Heart left ventricle (tissue), 16 donors: Measurements from ENCODE around the gene SGIP1. TPM values are rescaled to one million over a fixed set of nuclear protein-coding genes. Genes with fewer than 3 reads are reported as not detected.
A peak's percentile ranks its signal among the peaks of the same experiment; 100 is the strongest.

Experiments used
- ATAC-seq, 4 donors: fragments of 200-7000 bp; cut with Tn5 transposase; one replicate each; pipeline ENCODE4 v1.9.1; 2020 to 2022; ENCODE audit warnings: moderate library complexity in 4 of 4, mild to moderate bottlenecking in 3 of 4, moderate number of reproducible peaks in 1 of 4
- DNase-seq, 5 donors: peaks; one replicate each; pipeline ENCODE4 v3.0.0-alpha.2; 2020
- H3K27ac ChIP-seq, 12 donors: fragments of 200-600 bp; sonication (generic) in 4 of 12; one replicate each; pipeline versions ENCODE4 v1.5.0 to v1.8.0; 2016 to 2022; ENCODE audit warnings: mild to moderate bottlenecking in 2 of 12
- H3K27me3 ChIP-seq, 9 donors: fragments of 200-600 bp; sonication (generic) in 2 of 9; one replicate each; pipeline versions ENCODE4 v1.5.1 to v1.8.0; 2016 to 2022; ENCODE audit warnings: mild to moderate bottlenecking in 3 of 9
- H3K36me3 ChIP-seq, 9 donors: fragments of 200-600 bp; sonication (generic) in 2 of 9; one replicate each; pipeline versions ENCODE4 v1.5.0 to v1.8.0; 2018 to 2022; ENCODE audit warnings: mild to moderate bottlenecking in 2 of 9
- H3K4me1 ChIP-seq, 12 donors: fragments of 200-600 bp; sonication (generic) in 4 of 12; one replicate each; pipeline versions ENCODE4 v1.5.0 to v1.8.0; 2016 to 2022; ENCODE audit warnings: mild to moderate bottlenecking in 3 of 12
- H3K4me3 ChIP-seq, 12 donors: fragments of 200-600 bp; sonication (generic) in 4 of 12; one replicate each; pipeline versions ENCODE4 v1.5.0 to v1.8.0; 2017 to 2022; ENCODE audit warnings: mild to moderate bottlenecking in 9 of 12, moderate library complexity in 4 of 12
- H3K9me3 ChIP-seq, 12 donors: fragments of 200-600 bp; sonication (generic) in 4 of 12; one replicate each; pipeline versions ENCODE4 v1.5.0 to v1.8.0; 2016 to 2022; ENCODE audit warnings: mild to moderate bottlenecking in 1 of 12
- POLR2A ChIP-seq, 2 donors: fragments of 450-650 bp; IDR thresholded peaks; one replicate each; pipeline ENCODE4 v1.6.1; 2017; ENCODE audit warnings: antibody characterized with exemption in 2 of 2, mild to moderate bottlenecking in 2 of 2, moderate library complexity in 2 of 2
- WGBS, 4 donors: extraction: QIAGEN DNeasy Blood & Tissue Kit in 2 of 4; methylation state at CpG; one replicate each; pipeline versions ENCODE4 v1.1.5 to v1.1.7; 2013 to 2018; 5-methylcytosine and 5-hydroxymethylcytosine counted together
- intact Hi-C, 10 donors: fragments of 100-400 bp; cut with DNase I; formaldehyde crosslinking; loops; one replicate each; pipeline versions ENCODE4 v1.11.1 to v1.14.2; 2022
- polyA plus RNA-seq, 2 donors: library from polyadenylated mRNA; stranded (reverse); fragments of 200-250 nt; gene quantifications; one replicate each; pipeline ENCODE4 v1.2.3, GENCODE V29; 2013
- total RNA-seq, 9 donors: library from RNA; depleted of rRNA in 2 of 9; stranded (reverse); fragments of >200 nt in 2 of 9; fragmentation: NEBNext Ultra II Directional in 3 of 9; extraction: Animal tissue kit (Norgen Biotek cat#: 25700) in 3 of 9; gene quantifications; one replicate each; pipeline versions ENCODE4 v1.1.0 to v1.2.4, GENCODE V29; 2016 to 2023
- TF ChIP-seq, protein P1 (sequence below), 12 donors: fragments of 200-600 bp; sonication (generic) in 4 of 12; IDR thresholded peaks; one replicate each; pipeline versions ENCODE4 v1.5.0 to v1.8.0; 2018 to 2022; ENCODE audit warnings: antibody characterized with exemption in 12 of 12, mild to moderate bottlenecking in 5 of 12
- donor health status: ischemic (EF 13 %, LVEDD 7.1; RV severe dilation, severe dysfunction).
- donor health status: healthy with polysubstance abuse.
- donor health status: DM: no; HTN: yes; CAD: no.
- donor health status: DM: no; HTN: no; CAD: no.
- donor health status: ischemic (EF 25% LVEDD 6.9; RV normal size, moderate dysfunction).
- donor health status: ischemic (EF 25% LVEDD 5.7; RV mildly dilated, moderate dysfunction).
- donor health status: healthy.
- donor health status: DM: yes; HTN: yes; CAD: no.
- donor health status: ischemic (EF 35%, LVEDD 5.7; RV mildly dilated, moderate dysfunction).
- donor health status: nonischemic (EF 11% LVEDD 7.7; RV severe dilation, severe dysfunction).
- donor health status: DM: yes; HTN: yes; CAD: no.
- donor health status: PGD.
- donor health status: ischemic (EF 29% LVEDD 5.4; RV normal size, mild dysfunction).
- donor health status: nonischemic (EF 23%, LVEDD 6.1; RV moderate dilation, normal function).

The SGIP1 gene
- total and polyA plus RNA-seq, 11 donors: 2.1 to 17.3 (median 5.0) TPM

DNA sequence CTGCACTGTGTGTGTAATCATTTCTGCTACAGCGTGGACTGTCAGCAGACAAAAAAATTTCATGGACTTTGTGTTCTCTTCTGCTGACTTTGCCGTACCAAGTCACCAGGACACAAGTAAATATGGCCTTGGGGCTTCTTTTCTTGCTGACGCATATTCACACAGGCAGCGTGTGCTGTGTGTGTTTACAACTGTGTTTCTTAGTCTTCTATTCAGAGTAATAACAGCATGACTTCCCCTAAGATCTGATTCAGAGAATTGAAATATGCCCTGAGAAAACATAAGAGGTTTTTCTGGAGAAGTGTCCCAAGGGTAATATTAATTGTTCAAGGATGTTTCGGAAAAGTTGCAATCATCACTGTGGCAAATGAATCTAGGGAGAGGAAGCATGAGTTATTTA, 171.2 kb downstream of the SGIP1 start:
- Histone ChIP-seq H3K4me3 (no peak overlapping the region), H3K4me1 (peaks cover 0 to 6% (median 0%) of the 10 kb centered on the region in 12 donors), H3K27ac (no peak overlapping the region), H3K36me3 (no peaks in the 10 kb centered on the region), H3K27me3 (no peaks in the 10 kb centered on the region), H3K9me3 (no peaks in the 10 kb centered on the region)
- WGBS, 4 donors: 79 to 82% (median 81%) methylated on average over 5 of the region's 5 CpGs
- intact Hi-C loops: no loop called here
- TF ChIP-seq POLR2A (IDR thresholded peaks at IDR 0.05): no peak
- TF ChIP-seq, protein P1, sequence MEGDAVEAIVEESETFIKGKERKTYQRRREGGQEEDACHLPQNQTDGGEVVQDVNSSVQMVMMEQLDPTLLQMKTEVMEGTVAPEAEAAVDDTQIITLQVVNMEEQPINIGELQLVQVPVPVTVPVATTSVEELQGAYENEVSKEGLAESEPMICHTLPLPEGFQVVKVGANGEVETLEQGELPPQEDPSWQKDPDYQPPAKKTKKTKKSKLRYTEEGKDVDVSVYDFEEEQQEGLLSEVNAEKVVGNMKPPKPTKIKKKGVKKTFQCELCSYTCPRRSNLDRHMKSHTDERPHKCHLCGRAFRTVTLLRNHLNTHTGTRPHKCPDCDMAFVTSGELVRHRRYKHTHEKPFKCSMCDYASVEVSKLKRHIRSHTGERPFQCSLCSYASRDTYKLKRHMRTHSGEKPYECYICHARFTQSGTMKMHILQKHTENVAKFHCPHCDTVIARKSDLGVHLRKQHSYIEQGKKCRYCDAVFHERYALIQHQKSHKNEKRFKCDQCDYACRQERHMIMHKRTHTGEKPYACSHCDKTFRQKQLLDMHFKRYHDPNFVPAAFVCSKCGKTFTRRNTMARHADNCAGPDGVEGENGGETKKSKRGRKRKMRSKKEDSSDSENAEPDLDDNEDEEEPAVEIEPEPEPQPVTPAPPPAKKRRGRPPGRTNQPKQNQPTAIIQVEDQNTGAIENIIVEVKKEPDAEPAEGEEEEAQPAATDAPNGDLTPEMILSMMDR (IDR thresholded peaks at IDR 0.05): no peak
- DNase-seq: no peak
- ATAC-seq: peak in 2 of 4 donors; percentile 33 to 37

DNA sequence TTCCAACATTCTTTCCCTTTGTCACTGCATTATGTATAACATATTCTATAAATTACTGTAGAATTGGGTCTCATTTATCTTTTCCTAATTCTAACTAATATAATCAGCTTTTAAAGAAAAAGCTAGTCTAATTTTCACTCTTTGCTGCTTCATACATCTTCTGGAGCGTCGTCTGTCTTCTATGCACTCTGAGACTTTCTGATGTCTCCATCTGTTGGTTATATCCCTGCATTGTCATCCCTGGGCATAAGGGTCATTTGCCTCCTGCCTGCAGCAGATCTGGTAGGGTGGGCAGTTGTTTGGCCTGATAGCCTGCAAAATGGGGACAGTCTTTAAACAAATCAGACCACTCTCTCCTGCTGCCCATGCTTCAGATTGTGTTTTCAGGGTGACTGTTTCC, 177.5 kb downstream of the SGIP1 start:
- Histone ChIP-seq H3K9me3 (no peaks in the 10 kb centered on the region), H3K4me1 (no peaks in the 10 kb centered on the region), H3K36me3 (no peaks in the 10 kb centered on the region), H3K27me3 (no peaks in the 10 kb centered on the region), H3K27ac (no peak overlapping the region), H3K4me3 (no peak overlapping the region)
- 22 to 35% (median 29%) methylated on average over 2 of the region's 2 CpGs for WGBS, 4 donors
- no peak for DNase-seq
- intact Hi-C loops: no loop called here
- TF ChIP-seq, protein P1 (IDR thresholded peaks at IDR 0.05): peak in 4 of 12 donors; percentile 7 to 38 (median 16)
- TF ChIP-seq POLR2A (IDR thresholded peaks at IDR 0.05): no peak
- no peak for ATAC-seq

DNA sequence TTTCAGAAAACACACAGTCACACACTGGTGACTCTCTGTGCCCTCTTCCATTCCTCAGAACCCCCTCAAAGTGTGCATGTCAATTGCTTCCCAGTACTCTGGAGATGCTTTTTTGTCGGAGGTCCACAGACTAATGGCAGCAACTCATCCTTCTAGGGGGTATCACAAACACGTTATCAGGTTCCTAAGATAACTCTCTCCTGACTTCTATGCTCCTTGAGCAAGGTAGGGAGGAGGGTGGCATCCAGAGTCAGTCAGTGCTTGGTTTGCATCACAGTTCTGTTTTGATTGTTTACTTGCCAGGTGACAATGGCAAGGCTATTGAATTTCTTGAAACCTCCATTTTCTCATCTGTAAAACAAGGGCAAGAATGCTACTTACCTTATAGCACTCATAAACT, 178.9 kb downstream of the SGIP1 start:
- intact Hi-C loops: no loop called here
- Histone ChIP-seq H3K36me3 (no peaks in the 10 kb centered on the region), H3K9me3 (no peaks in the 10 kb centered on the region), H3K27me3 (no peaks in the 10 kb centered on the region), H3K27ac (no peak overlapping the region), H3K4me3 (no peak overlapping the region), H3K4me1 (no peaks in the 10 kb centered on the region)
- DNase-seq (no peak), ATAC-seq (no peak)
- no peak for TF ChIP-seq POLR2A (IDR thresholded peaks at IDR 0.05)
- TF ChIP-seq, protein P1 (IDR thresholded peaks at IDR 0.05): no peak
- WGBS, 4 donors: 57 to 68% (median 66%) methylated on average over 2 of the region's 2 CpGs

DNA sequence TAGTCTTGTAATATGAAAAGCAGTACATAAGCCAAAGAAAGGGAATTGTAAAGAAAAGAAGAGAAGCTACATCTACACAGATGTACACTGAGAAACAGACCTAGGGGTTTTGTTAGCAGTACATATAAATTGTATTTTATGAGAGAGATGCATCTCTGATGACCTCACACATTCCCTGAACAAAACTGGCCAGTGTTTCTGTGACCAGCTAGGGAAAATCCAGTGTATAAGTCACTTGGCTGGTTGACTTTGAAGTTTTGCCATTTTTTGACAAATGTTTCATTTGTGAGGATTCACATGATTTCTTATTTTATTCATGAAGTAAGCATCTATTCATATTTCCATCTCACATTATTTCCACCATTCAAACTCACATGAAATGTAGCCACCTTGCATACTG, 190.0 kb downstream of the SGIP1 start:
- H3K4me3 ChIP-seq: no peak overlapping the region
- no peaks in the 10 kb centered on the region for H3K27me3 ChIP-seq
- H3K4me1 ChIP-seq: peaks cover 0 to 12% (median 2%) of the 10 kb centered on the region in 12 donors
- intact Hi-C loops: loop anchor here in 4 of 10 donors (5.0 to 10.0 kb wide), 5 partner anchors 199 to 279 kb away; no protein-coding TSS in a partner anchor
- TF ChIP-seq, protein P1 (IDR thresholded peaks at IDR 0.05): no peak
- no peak for TF ChIP-seq POLR2A (IDR thresholded peaks at IDR 0.05)
- no peaks in the 10 kb centered on the region for H3K9me3 ChIP-seq
- H3K27ac ChIP-seq: no peak overlapping the region
- no peak for ATAC-seq
- DNase-seq: no peak
- peaks cover 0 to 38% (median 0%) of the 10 kb centered on the region in 9 donors for H3K36me3 ChIP-seq
